DOHH2 (cell line): ENCODE results near the gene RFC5.

Source experiments
- CTCF ChIP-seq: fragments of 200-600 bp; sonication (generic); IDR thresholded peaks from one replicate; pipeline ENCODE4 v1.5.1; 2014; ENCODE audit warnings: antibody characterized with exemption, mild to moderate bottlenecking, low read depth, low read length; ENCODE audit not compliant: poor library complexity, severe bottlenecking
- EZH2phosphoT487 ChIP-seq: fragments of 200-600 bp; sonication (generic); IDR thresholded peaks from 2 replicates; pipeline ENCODE4 v1.6.1; 2017; ENCODE audit warnings: borderline replicate concordance, mild to moderate bottlenecking, antibody characterized with exemption, low read length, moderate library complexity, mixed read lengths

GRCh38 chr12:118025168-118025567 lies 8.7 kb downstream of the RFC5 start:
- TF ChIP-seq CTCF (no peak), EZH2phosphoT487 (no peak)
